T-helper 1 cell treated with Interleukin-12 subunit alpha and Interleukin-12 subunit beta and Interleukin-4 antibody, amounts not matched to agents 30 ng/mL and 1 ng/mL, for 36 hours (primary cell): Measurements from ENCODE around the gene POLG. TPM values are rescaled to one million over a fixed set of nuclear protein-coding genes. Genes with fewer than 3 reads are reported as not detected.

Experiments
- intact Hi-C: fragments of 100-400 bp; cut with micrococcal nuclease; formaldehyde crosslinking; loops from one replicate; pipeline ENCODE4 v1.15.1; 2024
- total RNA-seq: library from RNA; stranded (reverse); gene quantifications from 2 replicates; pipeline ENCODE4 v1.2.3, GENCODE V29; 2022

Gene POLG
- total RNA-seq, 1 donor from 2014 or later, result 127 TPM

- intact Hi-C loops, result no loop called here
These were observed 35.7 kb upstream of the POLG start for GRCh38 chr15:89370120-89370977.

- intact Hi-C loops, result loop anchor here (2.0 kb wide), 1 partner anchor 37 kb away; no protein-coding TSS in a partner anchor
These were observed 34.8 kb upstream of the POLG start for GRCh38 chr15:89369341-89369947.

- intact Hi-C loops, result loop anchor here (2.0 kb wide), 1 partner anchor 38 kb away; no protein-coding TSS in a partner anchor
These were observed 34.1 kb upstream of the POLG start for GRCh38 chr15:89368566-89369223.

GRCh38 chr15:89367485-89368451 lies 33.1 kb upstream of the POLG start:
- intact Hi-C loops, result loop anchor here (2.0 kb wide), 1 partner anchor 39 kb away; no protein-coding TSS in a partner anchor

GRCh38 chr15:89366656-89367393 lies 32.2 kb upstream of the POLG start:
- intact Hi-C loops, result no loop called here

- intact Hi-C loops, result no loop called here
These were observed 30.9 kb upstream of the POLG start for GRCh38 chr15:89365462-89366065.

- intact Hi-C loops, result no loop called here
These were observed 30.3 kb upstream of the POLG start for GRCh38 chr15:89364741-89365450.

GRCh38 chr15:89364341-89364740 lies 29.7 kb upstream of the POLG start:
- intact Hi-C loops, result no loop called here

GRCh38 chr15:89363770-89364169 lies 29.1 kb upstream of the POLG start:
- intact Hi-C loops, result no loop called here

GRCh38 chr15:89363133-89363532 lies 28.5 kb upstream of the POLG start:
- intact Hi-C loops, result no loop called here

GRCh38 chr15:89362203-89363101 lies 27.8 kb upstream of the POLG start:
- intact Hi-C loops, result no loop called here

GRCh38 chr15:89361451-89362202 lies 27.0 kb upstream of the POLG start:
- intact Hi-C loops, result no loop called here

GRCh38 chr15:89360294-89360971 lies 25.8 kb upstream of the POLG start:
- intact Hi-C loops, result no loop called here

GRCh38 chr15:89359471-89360293 lies 25.1 kb upstream of the POLG start:
- intact Hi-C loops, result loop anchor here (2.0 kb wide), 1 partner anchor 41 kb away; no protein-coding TSS in a partner anchor

- intact Hi-C loops, result loop anchor here (1.0 to 2.0 kb wide), 6 partner anchors 24 to 197 kb away; no protein-coding TSS in a partner anchor
These were observed 24.3 kb upstream of the POLG start for GRCh38 chr15:89358755-89359439.
